ENCODE results near the gene JAM3.

DNA sequence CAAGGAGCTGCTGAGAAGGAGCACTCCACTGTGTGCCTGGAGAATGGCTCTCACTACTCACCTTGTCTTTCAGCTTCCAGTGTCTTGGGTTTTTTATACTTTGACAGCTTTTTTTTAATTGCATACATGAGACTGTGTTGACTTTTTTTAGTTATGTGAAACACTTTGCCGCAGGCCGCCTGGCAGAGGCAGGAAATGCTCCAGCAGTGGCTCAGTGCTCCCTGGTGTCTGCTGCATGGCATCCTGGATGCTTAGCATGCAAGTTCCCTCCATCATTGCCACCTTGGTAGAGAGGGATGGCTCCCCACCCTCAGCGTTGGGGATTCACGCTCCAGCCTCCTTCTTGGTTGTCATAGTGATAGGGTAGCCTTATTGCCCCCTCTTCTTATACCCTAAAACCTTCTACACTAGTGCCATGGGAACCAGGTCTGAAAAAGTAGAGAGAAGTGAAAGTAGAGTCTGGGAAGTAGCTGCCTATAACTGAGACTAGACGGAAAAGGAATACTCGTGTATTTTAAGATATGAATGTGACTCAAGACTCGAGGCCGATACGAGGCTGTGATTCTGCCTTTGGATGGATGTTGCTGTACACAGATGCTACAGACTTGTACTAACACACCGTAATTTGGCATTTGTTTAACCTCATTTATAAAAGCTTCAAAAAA is 82.3 kb downstream of the JAM3 start:
- TF ChIP-seq POLR2A (IDR thresholded peaks at IDR 0.05; ENCODE audit: low read depth, low read length) (no peak), RFX5 (IDR thresholded peaks at IDR 0.05; ENCODE audit: low read depth, low read length) (no peak)
- TF ChIP-seq, protein P1, sequence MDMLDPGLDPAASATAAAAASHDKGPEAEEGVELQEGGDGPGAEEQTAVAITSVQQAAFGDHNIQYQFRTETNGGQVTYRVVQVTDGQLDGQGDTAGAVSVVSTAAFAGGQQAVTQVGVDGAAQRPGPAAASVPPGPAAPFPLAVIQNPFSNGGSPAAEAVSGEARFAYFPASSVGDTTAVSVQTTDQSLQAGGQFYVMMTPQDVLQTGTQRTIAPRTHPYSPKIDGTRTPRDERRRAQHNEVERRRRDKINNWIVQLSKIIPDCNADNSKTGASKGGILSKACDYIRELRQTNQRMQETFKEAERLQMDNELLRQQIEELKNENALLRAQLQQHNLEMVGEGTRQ (IDR thresholded peaks at IDR 0.05; ENCODE audit: low read depth, low read length): no peak
- TF ChIP-seq, protein P2, sequence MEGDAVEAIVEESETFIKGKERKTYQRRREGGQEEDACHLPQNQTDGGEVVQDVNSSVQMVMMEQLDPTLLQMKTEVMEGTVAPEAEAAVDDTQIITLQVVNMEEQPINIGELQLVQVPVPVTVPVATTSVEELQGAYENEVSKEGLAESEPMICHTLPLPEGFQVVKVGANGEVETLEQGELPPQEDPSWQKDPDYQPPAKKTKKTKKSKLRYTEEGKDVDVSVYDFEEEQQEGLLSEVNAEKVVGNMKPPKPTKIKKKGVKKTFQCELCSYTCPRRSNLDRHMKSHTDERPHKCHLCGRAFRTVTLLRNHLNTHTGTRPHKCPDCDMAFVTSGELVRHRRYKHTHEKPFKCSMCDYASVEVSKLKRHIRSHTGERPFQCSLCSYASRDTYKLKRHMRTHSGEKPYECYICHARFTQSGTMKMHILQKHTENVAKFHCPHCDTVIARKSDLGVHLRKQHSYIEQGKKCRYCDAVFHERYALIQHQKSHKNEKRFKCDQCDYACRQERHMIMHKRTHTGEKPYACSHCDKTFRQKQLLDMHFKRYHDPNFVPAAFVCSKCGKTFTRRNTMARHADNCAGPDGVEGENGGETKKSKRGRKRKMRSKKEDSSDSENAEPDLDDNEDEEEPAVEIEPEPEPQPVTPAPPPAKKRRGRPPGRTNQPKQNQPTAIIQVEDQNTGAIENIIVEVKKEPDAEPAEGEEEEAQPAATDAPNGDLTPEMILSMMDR (conservative IDR thresholded peaks at IDR 0.05; ENCODE audit: low read depth, low read length): no peak
